ENCODE measurements around the gene EXOC7. TPM values are rescaled to one million over a fixed set of nuclear protein-coding genes. Genes with fewer than 3 reads are reported as not detected.
"Not testable (repeated sequence)": the region's sequence is repeated elsewhere in the genome, so short reads cannot be mapped to it uniquely, and the experiment has no call there.

EXOC7 gene
- total RNA-seq, 1 experiment from 2014 or later, result 160 TPM

DNA sequence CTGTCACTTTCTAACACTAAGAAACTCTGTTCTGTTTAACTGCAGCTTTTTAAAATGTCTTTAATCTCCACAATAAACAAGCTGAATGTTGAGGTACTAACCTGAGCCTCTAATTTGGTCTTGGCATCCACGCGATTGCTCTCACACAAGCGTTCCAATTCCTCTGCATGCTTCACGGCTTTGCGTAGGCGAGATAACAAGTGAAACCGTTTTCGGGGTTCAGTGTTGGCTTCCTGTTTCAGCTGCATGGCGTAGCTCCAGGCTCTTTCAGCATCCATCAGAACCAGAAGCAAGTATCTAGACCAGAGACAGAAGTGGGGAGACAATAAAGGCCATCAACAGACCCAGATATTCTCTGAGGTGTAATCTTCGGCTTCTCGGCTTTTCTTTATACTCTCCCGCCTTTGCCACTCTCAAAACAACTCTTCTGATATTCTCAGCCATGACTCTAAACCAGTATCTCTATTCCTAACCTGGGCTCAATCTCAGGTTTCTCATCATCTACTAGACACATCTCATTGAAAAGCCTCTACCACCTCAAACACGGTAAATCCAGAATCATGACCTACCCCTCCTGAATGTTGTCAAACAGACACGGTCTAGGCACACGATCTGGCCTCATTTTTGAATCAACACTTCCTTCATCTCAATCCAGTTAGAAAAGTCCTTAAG, 39.6 kb downstream of the EXOC7 start:
- Mint-ChIP-seq H3K4me3 (no peak overlapping the region), H3K4me1 (no peaks in the 10 kb centered on the region), H3K36me3 (ENCODE audit: insufficient read depth in 1 of 3, low read depth in 3 of 3) (peaks cover 36 to 88% (median 76%) of the 10 kb centered on the region in 3 experiments; a peak in 6 of 7 replicates), H3K27ac (no peak overlapping the region), H3K9me3 (no peaks in the 10 kb centered on the region), H3K27me3 (ENCODE audit: low read depth) (no peaks in the 10 kb centered on the region)
- Histone ChIP-seq H2BK5ac (ENCODE audit: insufficient read length, low read length) (no peak overlapping the region), H3K79me2 (ENCODE audit: insufficient read depth, low read length) (no peaks in the 10 kb centered on the region), H2BK20ac (ENCODE audit: low read depth, low read length, poor library complexity, severe bottlenecking) (no peak overlapping the region), H3K27ac (ENCODE audit: insufficient read length, low read depth, low read length) (no peak overlapping the region), H3K4me1 (ENCODE audit: insufficient read depth, low read length) (no peaks in the 10 kb centered on the region), H3K18ac (ENCODE audit: insufficient read length, low read depth, low read length) (no peak overlapping the region), H3T11ph (ENCODE audit: low read length) (no peak overlapping the region), H4K20me1 (ENCODE audit: control insufficient read depth, insufficient read depth, insufficient read length) (no peaks in the 10 kb centered on the region), H3K79me1 (ENCODE audit: insufficient read depth, low read depth, low read length, poor library complexity, severe bottlenecking) (no peaks in the 10 kb centered on the region), H2BK12ac (ENCODE audit: insufficient read length, low read depth, low read length) (no peak overlapping the region), H3K23me2 (ENCODE audit: insufficient read length, low read depth, low read length, poor library complexity, severe bottlenecking) (no peaks in the 10 kb centered on the region), H3K9ac (ENCODE audit: extremely low read depth, insufficient read length, low read length) (no peak overlapping the region), H4K5ac (ENCODE audit: insufficient read length, low read depth, low read length) (no peak overlapping the region), H3K9me3 (ENCODE audit: control insufficient read depth, low read depth, low read length) (no peaks in the 10 kb centered on the region), H4K91ac (ENCODE audit: insufficient read length, low read depth, low read length) (no peak overlapping the region), H3K4me2 (ENCODE audit: insufficient read depth, insufficient read length, low read length) (no peak overlapping the region), H2AK5ac (ENCODE audit: insufficient read length, low read length) (no peak overlapping the region), H3K23ac (ENCODE audit: insufficient read length, low read depth, low read length) (no peak overlapping the region), H3K4ac (ENCODE audit: low read depth, low read length) (no peak overlapping the region), H3K14ac (ENCODE audit: insufficient read depth, low read length) (no peak overlapping the region), H3K27me3 (ENCODE audit: insufficient read depth, low read length) (no peaks in the 10 kb centered on the region), H2BK120ac (ENCODE audit: low read depth, low read length, poor library complexity, severe bottlenecking) (no peak overlapping the region), H2BK15ac (ENCODE audit: low read depth, low read length) (no peak overlapping the region), H3K56ac (ENCODE audit: insufficient read length, low read depth, low read length) (no peak overlapping the region), H2AFZ (ENCODE audit: low read length) (no peak overlapping the region), H4K8ac (replicated peaks; ENCODE audit: insufficient read length, low read depth, low read length) (no peak overlapping the region)
- TF ChIP-seq, protein P1, sequence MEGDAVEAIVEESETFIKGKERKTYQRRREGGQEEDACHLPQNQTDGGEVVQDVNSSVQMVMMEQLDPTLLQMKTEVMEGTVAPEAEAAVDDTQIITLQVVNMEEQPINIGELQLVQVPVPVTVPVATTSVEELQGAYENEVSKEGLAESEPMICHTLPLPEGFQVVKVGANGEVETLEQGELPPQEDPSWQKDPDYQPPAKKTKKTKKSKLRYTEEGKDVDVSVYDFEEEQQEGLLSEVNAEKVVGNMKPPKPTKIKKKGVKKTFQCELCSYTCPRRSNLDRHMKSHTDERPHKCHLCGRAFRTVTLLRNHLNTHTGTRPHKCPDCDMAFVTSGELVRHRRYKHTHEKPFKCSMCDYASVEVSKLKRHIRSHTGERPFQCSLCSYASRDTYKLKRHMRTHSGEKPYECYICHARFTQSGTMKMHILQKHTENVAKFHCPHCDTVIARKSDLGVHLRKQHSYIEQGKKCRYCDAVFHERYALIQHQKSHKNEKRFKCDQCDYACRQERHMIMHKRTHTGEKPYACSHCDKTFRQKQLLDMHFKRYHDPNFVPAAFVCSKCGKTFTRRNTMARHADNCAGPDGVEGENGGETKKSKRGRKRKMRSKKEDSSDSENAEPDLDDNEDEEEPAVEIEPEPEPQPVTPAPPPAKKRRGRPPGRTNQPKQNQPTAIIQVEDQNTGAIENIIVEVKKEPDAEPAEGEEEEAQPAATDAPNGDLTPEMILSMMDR (conservative IDR thresholded peaks at IDR 0.05), result no peak
- DNase-seq, result no peak
- WGBS (ENCODE audit: extremely low coverage, insufficient read length, low lambda C conversion rate), result no CpG with 5 or more reads among the region's 15 CpGs

DNA sequence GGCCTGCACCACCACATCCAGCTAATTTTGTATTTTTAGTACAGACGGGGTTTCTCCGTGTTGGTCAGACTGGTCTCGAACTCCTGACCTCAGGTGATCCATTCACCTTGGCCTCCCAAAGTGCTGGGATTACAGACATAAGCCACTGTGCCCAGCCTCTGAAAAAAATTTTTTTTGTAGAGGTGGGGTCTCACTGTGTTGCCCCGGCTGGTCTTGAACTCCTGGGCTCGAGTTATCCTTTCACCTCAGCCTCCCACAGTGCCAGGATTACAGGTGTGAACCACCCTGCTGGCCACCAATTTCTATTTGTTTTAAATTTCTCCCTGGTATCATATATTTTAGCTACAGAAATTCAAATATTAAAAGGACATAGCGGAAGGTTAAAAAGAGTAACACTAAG, 45.3 kb downstream of the EXOC7 start:
- H3K56ac ChIP-seq (ENCODE audit: insufficient read length, low read depth, low read length); H2BK5ac ChIP-seq (ENCODE audit: insufficient read length, low read length); DNase-seq; H3K4me1 ChIP-seq (ENCODE audit: insufficient read depth, low read length); H3K4me1 Mint-ChIP-seq; H3K23me2 ChIP-seq (ENCODE audit: insufficient read length, low read depth, low read length, poor library complexity, severe bottlenecking); H4K5ac ChIP-seq (ENCODE audit: insufficient read length, low read depth, low read length); H3K9me3 Mint-ChIP-seq; H4K8ac ChIP-seq (replicated peaks; ENCODE audit: insufficient read length, low read depth, low read length); H4K20me1 ChIP-seq (ENCODE audit: control insufficient read depth, insufficient read depth, insufficient read length); H3K4ac ChIP-seq (ENCODE audit: low read depth, low read length); H2AK5ac ChIP-seq (ENCODE audit: insufficient read length, low read length); H3K4me3 Mint-ChIP-seq; H3K4me2 ChIP-seq (ENCODE audit: insufficient read depth, insufficient read length, low read length); H2BK120ac ChIP-seq (ENCODE audit: low read depth, low read length, poor library complexity, severe bottlenecking); H3K79me2 ChIP-seq (ENCODE audit: insufficient read depth, low read length); H2BK12ac ChIP-seq (ENCODE audit: insufficient read length, low read depth, low read length); H2BK15ac ChIP-seq (ENCODE audit: low read depth, low read length); H3K9me3 ChIP-seq (ENCODE audit: control insufficient read depth, low read depth, low read length); H3K27me3 ChIP-seq (ENCODE audit: insufficient read depth, low read length); H3K27ac ChIP-seq (ENCODE audit: insufficient read length, low read depth, low read length); H3K27me3 Mint-ChIP-seq (ENCODE audit: low read depth); H2BK20ac ChIP-seq (ENCODE audit: low read depth, low read length, poor library complexity, severe bottlenecking); H3K9ac ChIP-seq (ENCODE audit: extremely low read depth, insufficient read length, low read length); H3K18ac ChIP-seq (ENCODE audit: insufficient read length, low read depth, low read length); H3K23ac ChIP-seq (ENCODE audit: insufficient read length, low read depth, low read length); H3T11ph ChIP-seq (ENCODE audit: low read length); H2AFZ ChIP-seq (ENCODE audit: low read length); H3K79me1 ChIP-seq (ENCODE audit: insufficient read depth, low read depth, low read length, poor library complexity, severe bottlenecking); H3K27ac Mint-ChIP-seq; H3K14ac ChIP-seq (ENCODE audit: insufficient read depth, low read length); H4K91ac ChIP-seq (ENCODE audit: insufficient read length, low read depth, low read length): not testable (repeated sequence)
- H3K36me3 Mint-ChIP-seq (ENCODE audit: insufficient read depth in 1 of 3, low read depth in 3 of 3), result peaks cover 39 to 85% (median 76%) of the 10 kb centered on the region in 3 experiments
- no CpG with 5 or more reads among the region's 6 CpGs for WGBS (ENCODE audit: extremely low coverage, insufficient read length, low lambda C conversion rate)
